PFSK-1 (cell line): ENCODE measurements around the gene TMEM129.

Experiments used
- FOXP2 ChIP-seq: optimal IDR thresholded peaks from 2 replicates; pipeline ENCODE3; 2011; ENCODE audit warnings: borderline replicate concordance, control low read depth, inconsistent platforms; ENCODE audit not compliant: insufficient read depth; ENCODE audit errors: extremely low read length, extremely low read depth
- POLR2AphosphoS5 ChIP-seq: IDR thresholded peaks from 2 replicates; pipeline ENCODE4 v1.6.1; 2012; ENCODE audit warnings: low read depth, mild to moderate bottlenecking, control low read depth, low read length, moderate library complexity
- REST ChIP-seq, 2 experiments: IDR thresholded peaks; 2 replicates each; pipeline versions ENCODE4 v1.6.1 to v1.8.0; 2011 to 2012; ENCODE audit warnings: low read depth in 2 of 2, low read length in 2 of 2, control low read depth in 1 of 2, inconsistent platforms in 1 of 2, mild to moderate bottlenecking in 1 of 2, moderate library complexity in 1 of 2; ENCODE audit not compliant: insufficient read depth in 1 of 2
- SIN3A ChIP-seq: IDR thresholded peaks from 2 replicates; pipeline ENCODE4 v1.6.1; 2012; ENCODE audit warnings: mild to moderate bottlenecking, low read length, moderate library complexity, borderline replicate concordance; ENCODE audit not compliant: insufficient read depth
- TAF1 ChIP-seq: IDR thresholded peaks from 2 replicates; pipeline ENCODE4 v1.6.1; 2012; ENCODE audit warnings: low read length, control low read depth, borderline replicate concordance; ENCODE audit not compliant: insufficient read depth

TMEM129 gene

DNA sequence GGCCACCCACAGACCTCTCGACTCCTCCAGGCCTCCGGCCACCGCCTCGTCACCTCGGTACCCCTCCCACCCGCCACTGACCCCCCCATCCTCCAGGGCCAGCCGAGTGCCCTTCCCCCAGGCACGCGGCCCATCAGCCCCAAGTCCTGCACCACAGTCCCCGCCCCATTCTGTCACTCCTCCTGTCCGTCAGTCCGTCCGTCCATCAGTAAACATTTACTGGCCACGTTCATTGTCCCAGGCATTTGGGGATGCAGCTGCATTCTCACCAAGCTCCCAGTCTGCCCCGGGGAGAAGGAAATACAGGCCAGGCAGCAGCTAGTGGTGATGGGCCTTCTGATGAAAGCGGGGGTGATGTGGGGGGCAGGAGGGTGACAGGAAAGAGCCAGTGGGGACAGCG, 36.7 kb upstream of the TMEM129 start:
- no peak for TF ChIP-seq FOXP2
- no peak for TF ChIP-seq TAF1
- TF ChIP-seq REST (IDR thresholded peaks at IDR 0.05; ENCODE audit: insufficient read depth in 1 of 2, low read depth in 2 of 2, low read length in 2 of 2) = no peak
- no peak for TF ChIP-seq SIN3A
- TF ChIP-seq POLR2AphosphoS5 = no peak

DNA sequence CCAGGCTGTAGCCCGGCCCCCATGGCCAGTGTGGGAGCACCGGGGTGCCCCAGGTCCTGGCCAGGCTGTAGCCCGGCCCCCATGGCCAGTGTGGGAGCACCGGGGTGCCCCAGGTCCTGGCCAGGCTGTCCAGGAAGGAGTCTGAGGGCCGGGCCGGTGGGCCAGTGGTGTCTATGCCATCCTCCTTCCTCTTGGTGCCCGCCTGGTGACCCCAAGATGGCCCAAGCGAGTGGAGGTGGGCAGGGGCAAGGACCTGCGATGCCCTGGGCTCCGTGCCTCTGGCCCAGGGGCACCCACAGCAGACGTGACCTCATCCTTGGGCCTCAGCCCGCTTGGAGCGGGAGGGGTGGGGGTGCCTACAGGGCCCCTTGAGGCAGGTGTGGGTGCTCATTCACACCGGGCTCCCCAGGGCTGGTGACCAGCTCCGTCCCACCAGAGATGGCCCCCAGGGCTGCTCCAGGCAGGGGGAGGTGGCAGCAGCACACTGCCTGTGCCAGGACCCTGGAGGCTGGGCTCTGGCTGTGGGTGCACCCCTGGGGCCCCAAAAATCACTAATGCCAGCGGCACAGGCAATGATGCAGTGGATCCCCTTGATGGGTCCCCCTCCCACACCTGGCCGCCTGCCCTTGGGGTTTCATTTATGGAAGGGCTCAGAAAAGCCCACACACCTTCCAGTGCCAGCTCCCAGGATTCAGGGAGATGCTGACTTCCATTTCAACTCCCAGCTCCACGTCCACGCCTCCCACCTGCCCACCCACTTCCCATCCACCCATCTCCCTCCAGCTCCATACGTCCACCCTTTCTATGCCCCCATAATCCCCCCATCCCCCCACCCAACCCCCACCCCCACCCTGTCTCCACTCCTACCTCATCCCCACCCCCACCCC, 36.0 kb upstream of the TMEM129 start:
- TF ChIP-seq FOXP2 = no peak
- TF ChIP-seq POLR2AphosphoS5 = no peak
- no peak for TF ChIP-seq SIN3A
- TF ChIP-seq REST (IDR thresholded peaks at IDR 0.05; ENCODE audit: insufficient read depth in 1 of 2, low read depth in 2 of 2, low read length in 2 of 2) = no peak
- TF ChIP-seq TAF1 = no peak

GRCh38 chr4:1756079-1756478, 35.0 kb upstream of the TMEM129 start:
- no peak for TF ChIP-seq FOXP2
- TF ChIP-seq SIN3A = no peak
- TF ChIP-seq TAF1 = no peak
- TF ChIP-seq REST (IDR thresholded peaks at IDR 0.05; ENCODE audit: insufficient read depth in 1 of 2, low read depth in 2 of 2, low read length in 2 of 2) = no peak
- TF ChIP-seq POLR2AphosphoS5 = no peak

DNA sequence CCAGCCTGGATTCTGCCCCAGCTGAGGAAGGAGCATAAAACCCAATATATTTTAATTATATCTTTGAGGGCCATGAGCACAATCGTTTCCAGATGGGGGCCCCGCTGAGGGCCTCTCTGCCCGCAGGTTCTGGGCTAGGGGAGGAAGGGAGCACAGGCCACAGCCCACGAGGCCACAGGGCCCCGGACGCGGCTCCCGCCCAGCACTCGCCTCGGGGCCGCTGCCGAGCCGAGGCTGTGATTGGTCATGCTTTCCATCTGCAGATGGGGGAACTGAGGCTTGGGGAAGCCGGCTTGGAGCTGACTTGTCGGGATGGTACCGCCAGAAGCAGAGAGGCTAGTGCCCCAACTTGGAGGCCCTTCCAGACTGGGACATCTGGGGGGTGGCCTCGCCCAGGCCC, 34.2 kb upstream of the TMEM129 start:
- TF ChIP-seq REST (IDR thresholded peaks at IDR 0.05; ENCODE audit: insufficient read depth in 1 of 2, low read depth in 2 of 2, low read length in 2 of 2) (no peak), POLR2AphosphoS5 (no peak), TAF1 (no peak), SIN3A (no peak)
